ENCODE results near the gene KCTD19. TPM values are rescaled to one million over a fixed set of nuclear protein-coding genes. Genes with fewer than 3 reads are reported as not detected.

Gene KCTD19
- polyA plus RNA-seq, 1 donor from 2014 or later, result not detected

GRCh38 chr16:67341250-67341649, 14.7 kb upstream of the KCTD19 start:
- Mint-ChIP-seq H3K4me1 (no peaks in the 10 kb centered on the region), H3K27me3 (no peaks in the 10 kb centered on the region), H3K4me3 (no peak overlapping the region), H3K27ac (no peak overlapping the region), H3K9me3 (no peaks in the 10 kb centered on the region), H3K36me3 (no peaks in the 10 kb centered on the region)

GRCh38 chr16:67339453-67339852, 12.9 kb upstream of the KCTD19 start:
- H3K4me1 Mint-ChIP-seq, result no peaks in the 10 kb centered on the region
- H3K36me3 Mint-ChIP-seq, result no peaks in the 10 kb centered on the region
- H3K27me3 Mint-ChIP-seq, result no peaks in the 10 kb centered on the region
- H3K27ac Mint-ChIP-seq, result no peak overlapping the region
- H3K4me3 Mint-ChIP-seq, result no peak overlapping the region
- peaks cover 5 to 10% (median 10%) of the 10 kb centered on the region in 3 donors for H3K9me3 Mint-ChIP-seq

GRCh38 chr16:67336648-67337047, 10.1 kb upstream of the KCTD19 start:
- Mint-ChIP-seq H3K27ac (no peak overlapping the region), H3K36me3 (no peaks in the 10 kb centered on the region)

GRCh38 chr16:67336116-67336515, 9.6 kb upstream of the KCTD19 start:
- H3K27ac Mint-ChIP-seq, result no peak overlapping the region
- no peaks in the 10 kb centered on the region for H3K4me1 Mint-ChIP-seq
- H3K9me3 Mint-ChIP-seq, result peaks cover 5 to 11% (median 10%) of the 10 kb centered on the region in 3 donors
- H3K4me3 Mint-ChIP-seq, result no peak overlapping the region
- peaks cover 1% of the 10 kb centered on the region for H3K27me3 Mint-ChIP-seq
- no peaks in the 10 kb centered on the region for H3K36me3 Mint-ChIP-seq

More at GRCh38 chr16:67336648-67337047, 10.1 kb upstream of the KCTD19 start:
- H3K9me3 Mint-ChIP-seq, result peaks cover 5 to 11% (median 10%) of the 10 kb centered on the region in 3 donors
- no peaks in the 10 kb centered on the region for H3K4me1 Mint-ChIP-seq
- no peaks in the 10 kb centered on the region for H3K27me3 Mint-ChIP-seq
- H3K4me3 Mint-ChIP-seq, result no peak overlapping the region

GRCh38 chr16:67333315-67333714, 6.8 kb upstream of the KCTD19 start:
- Mint-ChIP-seq H3K27me3 (peaks cover 1% of the 10 kb centered on the region), H3K36me3 (no peaks in the 10 kb centered on the region), H3K9me3 (peaks cover 5 to 15% (median 11%) of the 10 kb centered on the region in 3 donors)

GRCh38 chr16:67329901-67330300, 3.4 kb upstream of the KCTD19 start:
- peaks cover 0 to 9% (median 8%) of the 10 kb centered on the region in 3 donors for H3K9me3 Mint-ChIP-seq
- H3K36me3 Mint-ChIP-seq, result no peaks in the 10 kb centered on the region
- peaks cover 5% of the 10 kb centered on the region for H3K27me3 Mint-ChIP-seq
- H3K4me1 Mint-ChIP-seq, result peaks cover 11 to 16% (median 13%) of the 10 kb centered on the region in 3 donors
- no peak overlapping the region for H3K27ac Mint-ChIP-seq
- no peak overlapping the region for H3K4me3 Mint-ChIP-seq

More at GRCh38 chr16:67333315-67333714, 6.8 kb upstream of the KCTD19 start:
- Mint-ChIP-seq H3K4me1 (no peaks in the 10 kb centered on the region), H3K4me3 (no peak overlapping the region), H3K27ac (no peak overlapping the region)

GRCh38 chr16:67327743-67328142, 1.2 kb upstream of the KCTD19 start:
- H3K4me1 Mint-ChIP-seq, result peaks cover 20 to 27% (median 24%) of the 10 kb centered on the region in 3 donors
- peaks cover 10% of the 10 kb centered on the region for H3K27me3 Mint-ChIP-seq
- H3K9me3 Mint-ChIP-seq, result peaks cover 0 to 5% (median 2%) of the 10 kb centered on the region in 3 donors
- H3K36me3 Mint-ChIP-seq, result no peaks in the 10 kb centered on the region
- peak overlapping the region in 1 of 3 donors; percentile 55 for H3K27ac Mint-ChIP-seq
- H3K4me3 Mint-ChIP-seq, result peak overlapping the region in 2 of 4 donors; percentile 4 to 7

GRCh38 chr16:67326115-67326471, 448 bp downstream of the KCTD19 start:
- peaks cover 8% of the 10 kb centered on the region for H3K27me3 Mint-ChIP-seq
- H3K4me1 Mint-ChIP-seq, result peaks cover 20 to 27% (median 24%) of the 10 kb centered on the region in 3 donors
- peak overlapping the region; percentile 55 to 80 (median 60) for H3K27ac Mint-ChIP-seq
- peaks cover 0 to 5% (median 2%) of the 10 kb centered on the region in 3 donors for H3K9me3 Mint-ChIP-seq
- peak overlapping the region; percentile 37 to 91 (median 78) for H3K4me3 Mint-ChIP-seq
- no peaks in the 10 kb centered on the region for H3K36me3 Mint-ChIP-seq

- peaks cover 10% of the 10 kb centered on the region for H3K27me3 Mint-ChIP-seq
- H3K4me3 Mint-ChIP-seq, result no peak overlapping the region
- no peaks in the 10 kb centered on the region for H3K9me3 Mint-ChIP-seq
- H3K27ac Mint-ChIP-seq, result no peak overlapping the region
- no peaks in the 10 kb centered on the region for H3K36me3 Mint-ChIP-seq
- peaks cover 0 to 1% (median under 1%) of the 10 kb centered on the region in 3 donors for H3K4me1 Mint-ChIP-seq
Observed at GRCh38 chr16:67317853-67318252, 8.7 kb downstream of the KCTD19 start.

GRCh38 chr16:67312719-67313118, 13.8 kb downstream of the KCTD19 start:
- H3K9me3 Mint-ChIP-seq, result no peaks in the 10 kb centered on the region
- H3K4me1 Mint-ChIP-seq, result peaks cover 0 to 2% (median 2%) of the 10 kb centered on the region in 3 donors
- no peak overlapping the region for H3K27ac Mint-ChIP-seq
- H3K4me3 Mint-ChIP-seq, result no peak overlapping the region
- H3K36me3 Mint-ChIP-seq, result peaks cover 2% of the 10 kb centered on the region
- peaks cover 4% of the 10 kb centered on the region for H3K27me3 Mint-ChIP-seq

GRCh38 chr16:67311607-67312488, 14.7 kb downstream of the KCTD19 start:
- H3K36me3 Mint-ChIP-seq, result peaks cover 2% of the 10 kb centered on the region
- H3K4me1 Mint-ChIP-seq, result peaks cover 0 to 2% (median 2%) of the 10 kb centered on the region in 3 donors
- no peak overlapping the region for H3K4me3 Mint-ChIP-seq
- no peaks in the 10 kb centered on the region for H3K9me3 Mint-ChIP-seq
- no peak overlapping the region for H3K27ac Mint-ChIP-seq
- H3K27me3 Mint-ChIP-seq, result peaks cover 4% of the 10 kb centered on the region

GRCh38 chr16:67310561-67310960, 16.0 kb downstream of the KCTD19 start:
- H3K4me3 Mint-ChIP-seq, result no peak overlapping the region
- H3K4me1 Mint-ChIP-seq, result peaks cover 0 to 2% (median 2%) of the 10 kb centered on the region in 3 donors
- H3K9me3 Mint-ChIP-seq, result no peaks in the 10 kb centered on the region
- H3K36me3 Mint-ChIP-seq, result peaks cover 2% of the 10 kb centered on the region
- no peak overlapping the region for H3K27ac Mint-ChIP-seq
- peaks cover 1% of the 10 kb centered on the region for H3K27me3 Mint-ChIP-seq

GRCh38 chr16:67305216-67306071, 21.1 kb downstream of the KCTD19 start:
- H3K36me3 Mint-ChIP-seq, result no peaks in the 10 kb centered on the region
- peaks cover 0 to 2% (median 0%) of the 10 kb centered on the region in 3 donors for H3K4me1 Mint-ChIP-seq
- H3K4me3 Mint-ChIP-seq, result no peak overlapping the region
- H3K27ac Mint-ChIP-seq, result no peak overlapping the region
- H3K27me3 Mint-ChIP-seq, result no peaks in the 10 kb centered on the region
- H3K9me3 Mint-ChIP-seq, result no peaks in the 10 kb centered on the region

- Mint-ChIP-seq H3K27me3 (peaks cover 4% of the 10 kb centered on the region), H3K36me3 (no peaks in the 10 kb centered on the region), H3K9me3 (no peaks in the 10 kb centered on the region), H3K27ac (no peak overlapping the region), H3K4me1 (peaks cover 0 to 2% (median 0%) of the 10 kb centered on the region in 3 donors), H3K4me3 (peak overlapping the region in 1 of 4 donors; percentile 17)
Observed at GRCh38 chr16:67304020-67304419, 22.5 kb downstream of the KCTD19 start.

GRCh38 chr16:67302970-67303369, 23.6 kb downstream of the KCTD19 start:
- Mint-ChIP-seq H3K4me3 (no peak overlapping the region), H3K27ac (no peak overlapping the region), H3K9me3 (no peaks in the 10 kb centered on the region), H3K27me3 (peaks cover 8% of the 10 kb centered on the region), H3K36me3 (no peaks in the 10 kb centered on the region), H3K4me1 (no peaks in the 10 kb centered on the region)

Data from IgD-negative memory B cell (primary cell).